Measurements from ENCODE around the gene GINS1.

Gene GINS1

DNA sequence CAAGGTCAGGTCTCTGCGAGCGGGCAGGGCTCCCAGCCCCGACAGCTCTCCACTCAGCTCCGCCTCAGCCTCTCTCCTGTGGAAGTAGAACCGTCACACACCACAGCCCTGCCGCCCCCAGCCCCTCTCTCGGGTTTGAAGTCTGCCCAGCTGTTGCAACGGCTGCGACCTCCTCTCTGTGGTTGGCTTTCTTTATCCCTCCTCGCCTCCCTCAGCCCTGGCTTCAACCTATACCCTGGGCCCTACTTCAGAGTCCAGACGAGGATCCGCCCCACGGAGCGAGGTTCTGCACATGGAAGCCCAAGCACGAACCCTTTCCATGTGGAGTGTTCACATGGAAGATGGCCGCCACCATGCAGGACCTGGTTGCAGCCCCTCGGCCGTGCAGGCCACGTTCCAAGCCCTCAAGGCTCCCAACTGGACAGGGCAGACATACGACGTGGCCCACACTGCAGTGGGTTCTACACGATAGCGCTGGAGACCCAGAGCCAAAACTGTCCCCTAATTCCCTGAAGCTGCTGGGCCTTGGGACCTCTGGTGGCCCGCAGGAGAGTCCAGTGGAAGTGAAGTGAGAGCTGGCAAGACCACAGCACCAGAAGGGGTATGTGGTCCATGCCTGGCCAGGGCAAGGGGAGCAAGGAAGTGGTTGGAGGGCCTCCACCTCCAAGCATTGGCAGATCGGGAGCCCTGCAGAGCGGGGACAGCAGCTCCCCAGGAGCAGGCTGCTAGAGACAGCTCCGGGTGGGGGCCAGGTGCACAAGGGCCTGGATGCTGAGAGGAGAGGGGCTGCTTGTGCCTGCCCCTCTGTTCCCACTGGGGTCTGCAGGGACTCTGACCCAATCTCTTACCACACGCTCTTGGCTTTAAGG lies 69.8 kb downstream of the GINS1 start:
- no peak for DNase-seq (ENCODE audit: low read depth)

- no peak for DNase-seq (ENCODE audit: low read depth)
These were observed 71.6 kb downstream of the GINS1 start for GRCh38 chr20:25478889-25479568.

GRCh38 chr20:25479638-25480037 lies 72.2 kb downstream of the GINS1 start:
- DNase-seq (ENCODE audit: low read depth): no peak

DNA sequence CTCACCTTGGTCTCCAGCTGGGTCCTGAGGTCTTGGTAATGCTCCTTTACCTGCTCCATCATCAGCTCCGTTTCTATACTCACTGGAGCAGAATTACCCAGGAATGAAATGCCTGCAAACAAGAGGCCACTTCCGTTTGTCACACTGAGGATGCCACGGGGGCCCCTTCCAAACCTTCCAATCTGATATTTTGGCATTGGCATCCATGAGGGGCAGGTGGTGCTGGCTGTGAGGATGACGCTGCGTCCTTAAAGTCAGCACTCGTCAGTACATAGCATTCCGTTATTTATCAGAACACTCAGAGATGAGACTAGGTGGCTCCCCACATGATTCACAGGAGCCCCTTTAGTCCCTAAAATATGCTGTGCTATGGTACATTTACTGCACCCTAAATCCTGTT lies 72.7 kb downstream of the GINS1 start:
- no peak for DNase-seq (ENCODE audit: low read depth)

GRCh38 chr20:25480797-25481196 lies 73.3 kb downstream of the GINS1 start:
- no peak for DNase-seq (ENCODE audit: low read depth)

- no peak for DNase-seq (ENCODE audit: low read depth)
These were observed 73.9 kb downstream of the GINS1 start for GRCh38 chr20:25481235-25481917.

- DNase-seq (ENCODE audit: low read depth): no peak
These were observed 74.4 kb downstream of the GINS1 start for GRCh38 chr20:25481918-25482253.

DNA sequence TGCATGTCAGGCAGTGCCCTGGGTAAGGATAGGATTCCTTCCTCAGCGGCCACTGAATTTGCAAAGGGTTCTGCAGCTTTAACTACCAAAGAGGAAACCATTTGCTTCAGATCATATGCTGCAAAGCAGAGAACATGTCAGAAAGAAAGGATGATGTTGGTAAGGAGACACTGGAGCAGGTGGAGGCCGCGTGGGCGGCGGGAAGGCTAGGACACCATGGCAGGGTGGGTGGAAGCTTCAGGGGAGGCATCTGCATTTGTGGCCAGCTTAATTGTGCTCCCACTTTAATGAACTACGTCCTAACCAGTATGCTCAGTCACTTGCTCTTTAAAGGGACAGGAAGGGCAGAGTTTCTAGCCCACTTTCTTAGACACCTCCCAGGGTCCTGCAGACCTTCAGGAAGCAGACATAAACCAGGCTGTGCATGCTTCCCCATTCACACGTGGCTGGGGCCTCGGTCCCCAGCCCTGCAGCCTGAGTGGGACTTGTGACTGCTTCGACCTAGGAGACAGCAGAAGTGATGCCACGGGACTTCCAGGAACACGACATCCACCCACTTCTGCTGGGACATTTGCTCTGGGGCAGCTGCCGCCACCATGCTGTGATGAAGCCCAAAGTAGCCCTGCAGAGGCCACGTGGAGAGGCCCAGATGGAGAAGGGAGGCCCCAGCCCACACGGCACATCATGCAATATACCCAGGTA lies 76.1 kb downstream of the GINS1 start:
- no peak for DNase-seq (ENCODE audit: low read depth)

GRCh38 chr20:25484224-25484846 lies 76.9 kb downstream of the GINS1 start:
- DNase-seq (ENCODE audit: low read depth): no peak

DNA sequence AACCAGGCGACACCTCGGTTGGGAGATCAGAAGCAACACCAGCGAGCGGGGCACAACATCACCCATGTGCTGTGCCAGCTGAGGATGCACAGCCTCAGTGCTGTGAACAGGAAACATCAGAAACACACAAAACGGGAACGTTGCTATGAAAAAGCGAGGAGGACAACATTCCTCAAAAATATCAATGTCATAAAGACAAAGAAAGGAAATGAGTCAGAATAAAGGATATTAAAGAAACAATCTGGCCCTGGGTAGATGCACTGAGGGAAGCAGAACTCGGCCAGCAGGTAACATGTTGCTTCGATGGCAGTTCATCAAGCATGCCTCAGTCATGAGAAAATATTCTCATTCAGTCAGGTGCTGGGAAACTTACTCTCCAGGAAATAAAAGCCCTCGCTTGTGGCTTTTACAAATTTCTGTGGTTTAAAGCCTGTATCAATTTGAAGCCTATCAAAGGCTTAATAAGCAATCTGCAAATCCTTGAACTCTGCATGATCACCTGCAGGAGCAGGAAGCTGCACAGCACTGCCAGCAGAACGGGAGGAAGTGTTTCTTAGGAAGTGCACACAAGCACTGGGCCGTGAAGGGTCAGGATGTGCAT lies 77.5 kb downstream of the GINS1 start:
- no peak for DNase-seq (ENCODE audit: low read depth)

DNA sequence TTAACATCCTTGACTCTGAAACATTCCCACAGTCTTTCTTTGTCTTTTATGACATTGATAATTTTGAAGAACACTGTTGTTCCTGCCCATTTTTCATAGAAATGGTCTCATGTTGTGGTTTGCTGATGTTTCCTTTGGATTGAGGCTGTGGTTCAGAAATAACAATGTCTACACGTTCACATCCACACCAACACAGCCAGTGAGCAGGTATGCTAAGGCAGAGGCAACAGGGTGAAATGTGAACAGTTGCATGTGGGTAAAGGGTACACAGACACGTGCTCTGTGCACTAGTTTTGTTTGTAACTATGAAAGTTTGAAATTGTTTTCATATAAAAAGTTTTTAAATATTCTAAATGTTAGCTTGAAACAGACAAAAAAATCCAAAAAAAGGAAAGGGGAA lies 78.4 kb downstream of the GINS1 start:
- DNase-seq (ENCODE audit: low read depth): no peak

GRCh38 chr20:25486377-25486776 lies 78.9 kb downstream of the GINS1 start:
- no peak for DNase-seq (ENCODE audit: low read depth)

DNA sequence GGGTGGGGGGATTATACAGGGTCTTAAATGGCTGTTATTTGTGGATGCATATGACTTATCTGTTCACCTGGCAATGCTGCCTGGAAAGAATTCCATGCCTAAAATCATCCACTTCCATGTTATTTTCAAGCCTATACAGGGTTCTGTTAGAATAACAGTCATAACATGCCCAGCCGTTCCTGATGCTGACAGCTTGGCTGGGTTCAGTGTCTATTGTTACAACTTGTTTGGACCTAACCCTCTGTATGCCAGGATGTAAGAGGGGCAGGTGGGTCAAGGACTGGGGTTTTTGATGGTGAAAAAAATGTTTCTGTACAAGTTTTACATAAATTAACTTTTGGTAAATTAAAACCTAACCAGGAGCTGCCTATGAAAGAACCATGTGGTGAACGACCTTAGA lies 79.8 kb downstream of the GINS1 start:
- no peak for DNase-seq (ENCODE audit: low read depth)

DNA sequence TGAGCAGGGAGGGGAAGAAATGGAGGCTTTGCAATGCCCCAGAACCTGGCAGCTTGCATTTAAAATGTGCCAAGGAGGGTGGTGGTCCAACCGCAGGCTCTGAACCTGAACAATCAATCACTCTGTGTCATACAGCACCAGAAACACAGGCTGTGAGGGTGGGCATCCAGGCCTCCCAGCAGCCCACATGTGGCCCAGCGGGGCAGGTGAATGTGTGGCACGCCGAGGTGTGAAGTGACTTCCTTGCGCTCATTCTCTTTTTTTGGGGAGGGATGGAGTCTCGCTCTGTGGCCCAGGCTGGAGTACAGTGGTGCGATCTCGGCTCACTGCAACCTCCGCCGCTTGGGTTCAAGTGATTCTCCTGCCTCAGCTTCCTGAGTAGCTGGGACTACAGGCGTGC lies 80.5 kb downstream of the GINS1 start:
- DNase-seq (ENCODE audit: low read depth): no peak

DNA sequence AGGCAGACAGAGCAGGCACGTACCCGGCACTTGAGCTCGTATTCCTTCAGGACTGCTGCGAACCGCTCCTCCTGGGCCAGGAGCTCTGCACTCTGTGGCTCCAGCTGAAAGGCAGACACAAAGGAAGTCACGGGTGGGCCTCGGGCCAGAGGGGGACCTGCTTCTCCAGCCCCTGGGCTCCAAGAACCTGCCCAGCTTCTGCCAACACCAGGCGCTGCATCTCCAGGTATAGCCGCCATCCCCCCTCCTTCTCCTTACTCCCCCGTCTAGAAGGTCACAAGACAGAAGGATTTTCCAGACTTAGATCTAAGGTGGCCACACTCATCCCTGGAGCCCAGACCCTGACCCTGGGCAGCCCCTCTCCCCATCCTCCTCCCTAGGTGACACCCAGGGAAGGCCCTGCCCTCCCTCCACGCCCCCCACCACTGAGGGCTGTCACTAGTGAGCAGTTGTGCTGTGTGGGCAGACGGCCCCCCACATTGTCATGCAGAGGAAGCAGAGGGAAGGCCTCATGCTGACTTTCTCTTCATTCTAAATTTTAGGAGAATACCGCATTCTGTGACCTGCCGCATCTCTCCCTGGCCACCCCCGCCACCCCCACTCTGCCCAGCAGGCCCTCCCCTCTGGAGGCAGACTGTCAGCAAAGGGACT lies 81.9 kb downstream of the GINS1 start:
- DNase-seq (ENCODE audit: low read depth): no peak

- no peak for DNase-seq (ENCODE audit: low read depth)
These were observed 83.4 kb downstream of the GINS1 start for GRCh38 chr20:25490656-25491445.

GRCh38 chr20:25491446-25492038 lies 84.1 kb downstream of the GINS1 start:
- peak; percentile 21 for DNase-seq (ENCODE audit: low read depth)

DNA sequence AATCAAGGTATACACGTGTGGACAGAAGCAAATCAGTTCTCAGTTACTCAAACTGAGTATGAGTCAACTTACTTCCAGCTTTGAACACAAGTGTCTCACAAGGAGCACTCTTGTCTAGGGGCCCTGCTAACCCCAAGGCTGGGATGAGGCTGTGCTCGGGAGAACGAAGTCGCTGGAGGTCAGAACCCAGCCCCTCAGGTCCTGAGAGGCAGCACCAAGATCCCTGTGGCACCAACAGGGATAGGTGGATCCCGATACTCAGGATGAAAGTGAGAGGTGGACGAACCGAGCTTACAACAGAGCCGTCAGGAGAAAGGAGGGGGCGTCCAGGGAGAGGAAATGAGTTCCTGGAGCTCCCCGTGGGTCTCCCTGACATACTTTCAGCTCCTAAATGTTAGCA lies 85.7 kb downstream of the GINS1 start:
- DNase-seq (ENCODE audit: low read depth): peak; percentile 34

DNA sequence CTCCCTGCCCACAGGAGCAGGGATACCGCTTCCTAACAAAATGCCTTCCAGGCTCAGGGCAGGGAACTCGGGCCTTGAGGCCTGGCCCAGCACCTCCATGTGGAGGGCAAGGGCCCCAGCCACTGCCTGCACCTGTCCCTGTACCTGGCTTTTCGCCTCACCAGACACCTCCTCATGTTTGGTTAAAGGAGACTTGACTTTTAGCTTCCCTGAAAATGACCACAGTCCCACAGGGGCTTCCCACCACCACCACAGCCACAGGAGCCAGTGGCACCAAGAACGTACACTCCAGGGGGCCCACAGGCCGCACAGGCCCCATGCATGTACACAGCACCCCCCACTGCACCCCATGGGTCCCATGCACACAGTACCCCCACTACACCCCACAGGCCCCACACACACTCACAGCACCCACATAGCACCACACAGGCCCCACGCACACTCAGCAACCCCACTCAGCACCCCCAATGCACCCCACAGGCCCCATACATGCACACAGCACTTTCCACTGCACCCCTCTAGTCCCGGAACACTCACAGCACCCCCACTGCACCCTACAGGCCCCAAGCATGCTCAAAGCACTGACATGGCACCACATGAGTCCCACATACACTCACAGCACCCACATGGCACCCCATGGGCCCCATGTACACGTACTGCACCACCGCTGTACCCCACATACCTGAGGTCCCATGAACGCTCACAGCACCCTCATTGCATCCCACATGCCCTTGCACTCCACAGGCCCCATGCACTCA lies 86.5 kb downstream of the GINS1 start:
- no peak for DNase-seq (ENCODE audit: low read depth)

Data from amniotic epithelial cell (primary cell).